GM19372 (cell line): ENCODE results near the gene SOAT1.
"Not testable (repeated sequence)": the region's sequence is repeated elsewhere in the genome, so short reads cannot be mapped to it uniquely, and the experiment has no call there.

Source experiments
- ATAC-seq: cut with Tn5 transposase; IDR thresholded peaks from one replicate; pipeline ENCODE4 v1.9.1; 2021; ENCODE audit warnings: mild to moderate bottlenecking, low read depth, moderate library complexity; ENCODE audit not compliant: unreplicated experiment

Gene SOAT1

GRCh38 chr1:179293340-179294327 lies at the start of gene SOAT1:
Gene SOAT1 (plus strand): TSS chr1:179293797. CDS start chr1:179302685, 8,888 bp downstream.
- ATAC-seq, result peak; percentile 92

GRCh38 chr1:179245426-179245825 lies 48.2 kb upstream of the SOAT1 start:
- peak; percentile 51 for ATAC-seq

GRCh38 chr1:179247923-179248322 lies 45.7 kb upstream of the SOAT1 start:
- no peak for ATAC-seq

DNA sequence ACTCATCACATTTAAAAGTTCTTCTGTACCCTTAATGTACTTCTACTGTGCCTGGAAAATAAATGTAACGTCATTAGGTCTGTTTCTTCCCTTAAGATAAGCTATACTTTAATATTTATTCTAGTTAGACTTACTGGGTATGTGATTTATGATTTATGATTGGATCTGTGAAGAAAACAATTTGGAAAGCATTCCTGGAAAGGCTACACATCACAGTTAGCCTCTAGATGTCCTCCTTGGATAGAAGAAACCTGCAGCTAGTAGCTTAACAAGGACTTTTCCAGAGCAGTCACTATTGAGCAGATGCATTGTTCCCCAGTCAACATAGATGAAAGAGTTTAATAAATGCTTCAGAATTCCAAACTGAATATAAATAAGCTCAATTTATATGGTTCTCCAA lies 41.9 kb upstream of the SOAT1 start:
- no peak for ATAC-seq

DNA sequence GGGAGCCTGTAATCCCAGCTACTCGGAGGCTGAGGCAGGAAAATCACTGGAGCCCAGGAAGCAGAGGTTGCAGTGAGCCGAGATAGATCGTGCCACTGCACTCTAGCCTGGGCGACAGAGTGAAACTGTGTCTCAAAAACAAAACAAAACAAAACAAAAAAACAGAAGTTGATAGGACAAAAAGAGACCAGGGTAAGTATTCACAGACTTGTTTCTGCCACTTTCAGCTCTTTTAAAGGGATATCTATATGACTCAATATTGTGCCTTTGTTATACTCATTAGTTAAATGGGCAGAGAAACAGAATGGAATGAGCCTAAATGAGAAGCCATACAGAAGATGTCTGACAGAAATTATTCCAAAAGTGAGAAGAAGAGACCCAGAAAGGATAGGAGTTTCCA lies 41.0 kb upstream of the SOAT1 start:
- no peak for ATAC-seq

DNA sequence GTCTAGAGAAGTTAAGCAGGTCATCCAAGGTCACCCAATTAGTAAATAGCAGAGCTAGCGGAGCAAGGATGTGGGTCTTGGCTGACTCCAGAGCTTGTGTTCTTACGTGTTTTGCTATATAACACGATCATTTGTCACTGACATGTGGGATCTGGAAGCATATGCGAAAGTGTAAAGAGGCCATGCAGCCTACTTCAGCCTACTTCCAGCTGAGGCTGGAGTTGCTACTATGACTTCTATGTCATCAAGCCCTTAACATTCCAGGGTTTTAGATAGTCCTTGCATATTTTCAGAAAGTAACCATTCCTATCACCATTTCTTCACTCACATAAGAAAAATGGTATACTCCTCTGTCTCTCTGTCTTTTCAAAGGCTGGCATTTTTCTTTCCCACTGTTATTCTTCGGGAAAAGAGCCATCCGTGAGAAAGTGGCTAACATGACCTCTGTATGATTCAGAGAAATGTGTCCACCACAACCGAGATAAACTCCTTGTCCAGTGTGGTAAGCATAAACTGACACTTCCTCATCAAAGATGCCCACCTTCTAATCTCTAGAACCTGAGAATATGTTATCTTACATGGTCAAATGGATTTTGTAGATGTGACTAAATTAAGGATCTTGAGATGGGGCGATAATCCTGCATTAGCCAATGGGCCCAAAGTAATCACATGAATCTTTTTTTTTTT lies 40.2 kb upstream of the SOAT1 start:
- no peak for ATAC-seq

GRCh38 chr1:179262183-179262582 lies 31.4 kb upstream of the SOAT1 start:
- no peak for ATAC-seq

GRCh38 chr1:179263121-179263520 lies 30.5 kb upstream of the SOAT1 start:
- ATAC-seq, result no peak

DNA sequence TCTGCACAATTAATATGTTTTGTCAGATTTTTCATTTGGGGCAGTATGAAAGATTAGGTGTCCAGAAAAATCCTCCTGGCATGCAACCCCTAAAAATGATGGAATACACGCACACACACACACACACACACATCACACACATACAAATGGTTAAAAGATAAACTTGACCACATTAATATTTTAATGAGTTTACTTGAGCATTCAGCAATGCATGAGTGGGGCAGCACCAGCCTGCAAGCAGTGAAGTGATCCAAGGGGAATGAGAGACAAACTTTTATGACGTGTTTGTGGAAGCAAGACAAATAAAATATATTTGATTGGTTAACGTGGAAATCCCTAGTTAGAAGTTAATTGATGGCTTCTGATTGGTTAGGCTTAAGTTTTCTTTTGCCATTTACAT lies 29.1 kb upstream of the SOAT1 start:
- ATAC-seq, result no peak

GRCh38 chr1:179269071-179269470 lies 24.5 kb upstream of the SOAT1 start:
- no peak for ATAC-seq

DNA sequence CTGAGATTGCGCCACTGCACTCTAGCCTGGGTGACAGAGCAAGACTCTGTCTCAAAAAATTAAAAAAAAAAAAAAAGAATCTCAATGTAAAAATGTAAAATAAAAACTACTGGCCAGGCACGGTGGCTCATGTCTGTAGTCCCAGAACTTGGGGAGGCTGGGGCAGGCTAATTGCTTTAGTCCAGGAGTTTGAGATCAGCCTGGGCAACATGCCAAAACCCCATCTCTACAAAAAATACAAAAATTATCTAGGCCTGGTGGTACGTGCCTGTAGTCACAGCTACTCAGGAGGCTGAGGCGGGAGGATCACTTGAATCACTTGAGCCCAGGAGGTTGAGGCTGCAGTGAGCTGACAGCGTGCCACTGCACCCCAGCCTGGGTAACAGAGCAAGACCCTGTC lies 19.2 kb upstream of the SOAT1 start:
- not testable (repeated sequence) for ATAC-seq

DNA sequence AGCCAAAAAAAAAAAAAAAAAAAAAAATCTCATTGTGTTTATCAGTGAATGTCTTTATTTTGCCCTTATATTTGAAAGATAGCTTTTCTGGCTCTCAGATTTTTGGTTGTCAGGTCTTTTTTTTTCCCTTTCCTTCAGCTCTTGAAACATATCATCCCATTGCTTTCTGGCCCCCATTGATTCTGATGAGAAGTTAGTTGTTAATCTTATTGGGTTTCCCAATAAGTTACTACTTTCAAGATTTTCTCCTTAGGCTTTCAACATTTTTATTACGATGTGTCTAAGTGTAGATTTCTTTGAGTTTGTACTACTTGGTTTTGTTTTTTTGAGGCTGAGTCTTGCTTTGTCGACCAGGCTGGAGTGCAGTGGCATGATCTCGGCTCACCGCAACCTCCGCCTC lies 14.7 kb upstream of the SOAT1 start:
- ATAC-seq, result no peak

DNA sequence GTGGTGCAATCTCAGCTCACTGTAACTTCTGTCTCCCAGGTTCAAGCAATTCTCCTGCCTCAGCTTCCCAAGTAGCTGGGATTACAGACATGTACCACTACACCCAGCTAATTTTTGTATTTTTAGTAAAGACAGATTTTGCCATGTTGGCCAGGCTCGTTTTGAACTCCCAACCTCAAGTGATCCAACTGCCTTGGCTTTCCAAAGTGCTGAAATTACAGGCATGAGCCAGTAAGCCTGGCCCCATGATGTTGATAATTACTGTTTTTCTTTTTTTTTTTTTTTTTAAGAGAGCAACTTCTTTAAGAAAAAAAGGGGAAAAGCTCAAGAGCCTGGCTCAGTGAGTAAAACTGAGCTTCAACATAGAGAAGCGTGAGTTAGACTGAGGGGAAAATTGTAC lies 9.6 kb upstream of the SOAT1 start:
- no peak for ATAC-seq

- ATAC-seq, result no peak
Observed at GRCh38 chr1:179287946-179288345, 5.7 kb upstream of the SOAT1 start.

DNA sequence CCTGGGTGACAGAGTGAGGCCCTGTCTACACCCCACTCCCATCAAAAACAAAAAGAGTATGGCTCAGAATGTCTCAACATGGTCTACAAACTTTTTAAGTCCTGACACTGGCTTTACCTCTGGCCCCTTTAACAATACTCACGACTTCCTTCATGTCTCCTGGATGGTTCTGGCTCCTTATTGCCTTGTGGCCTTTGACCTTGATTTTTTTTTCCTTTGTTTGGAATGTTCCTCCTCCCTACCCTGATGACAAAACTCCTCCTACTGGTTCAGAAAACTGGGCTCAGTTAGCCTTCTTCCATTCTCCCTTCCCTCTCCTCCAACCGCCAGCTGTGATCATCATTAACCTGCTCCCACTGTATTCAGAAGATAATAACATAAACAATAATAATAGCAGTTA lies 4.6 kb upstream of the SOAT1 start:
- no peak for ATAC-seq

- no peak for ATAC-seq
Observed at GRCh38 chr1:179295164-179295755, 1.7 kb downstream of the SOAT1 start.

DNA sequence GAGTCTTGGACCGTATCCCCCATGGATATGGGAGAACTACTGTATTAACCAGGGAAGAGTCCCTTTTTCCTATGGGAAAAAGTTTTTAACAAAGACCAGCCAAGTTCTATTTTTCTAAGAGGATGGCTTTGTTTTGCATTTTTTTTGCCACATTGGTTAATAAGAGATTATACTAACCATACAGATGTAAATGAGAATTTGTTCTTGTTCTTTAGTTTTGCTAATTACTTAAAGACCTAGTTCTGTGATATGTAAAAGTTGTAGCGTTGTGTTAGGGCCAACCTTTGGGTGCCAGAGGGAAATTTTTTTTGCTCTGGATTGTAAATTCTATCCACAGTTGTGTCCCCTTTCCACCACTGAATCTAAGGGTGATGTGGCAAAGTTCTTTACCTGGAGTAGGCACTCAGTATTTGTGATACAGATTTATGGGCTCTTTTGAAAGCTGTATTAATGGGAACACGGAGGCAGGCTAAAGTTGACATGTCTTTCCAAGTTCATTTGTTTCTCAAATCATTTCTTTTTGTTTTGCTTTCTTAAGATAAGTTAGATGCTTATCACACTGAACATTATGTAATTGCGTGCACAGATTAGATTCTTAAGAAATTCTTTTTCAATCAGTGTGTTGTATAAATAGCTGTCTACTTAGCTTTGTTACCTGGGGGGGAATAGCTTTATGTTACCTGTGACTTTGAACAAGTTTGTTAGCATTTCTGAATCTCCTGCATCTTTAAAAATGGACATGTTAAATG lies 2.9 kb downstream of the SOAT1 start:
- ATAC-seq, result no peak

- no peak for ATAC-seq
Observed at GRCh38 chr1:179297105-179297378, 3.4 kb downstream of the SOAT1 start.

- peak; percentile 74 for ATAC-seq
Observed at GRCh38 chr1:179298952-179299351, 5.4 kb downstream of the SOAT1 start.

DNA sequence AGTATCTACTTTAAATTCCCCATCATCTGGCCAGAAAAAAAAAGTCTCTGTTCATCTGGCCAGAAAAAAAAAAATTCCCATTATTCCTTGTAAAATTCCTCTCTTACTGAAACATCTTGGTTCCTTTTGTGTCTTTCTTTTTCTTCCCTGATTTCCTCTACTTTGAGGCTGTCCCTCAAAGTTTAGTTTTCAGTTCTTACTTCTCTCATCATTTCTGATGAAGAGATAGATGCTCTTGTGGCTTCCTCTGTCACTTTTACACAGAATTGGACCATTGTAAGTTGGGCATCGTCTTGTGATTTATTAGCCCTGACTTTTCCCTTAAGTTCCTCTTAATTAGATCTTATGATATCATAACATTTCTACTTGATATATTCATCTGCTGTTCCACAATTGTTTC lies 6.5 kb downstream of the SOAT1 start:
- no peak for ATAC-seq

GRCh38 chr1:179302070-179302469 lies 8.5 kb downstream of the SOAT1 start:
- ATAC-seq, result no peak
